ENCODE results near the gene ROMO1. TPM values are rescaled to one million over a fixed set of nuclear protein-coding genes. Genes with fewer than 3 reads are reported as not detected.
"Not testable (repeated sequence)": the region's sequence is repeated elsewhere in the genome, so short reads cannot be mapped to it uniquely, and the experiment has no call there.

Gene ROMO1
- total RNA-seq, 1 donor from 2014 or later: 110 TPM

DNA sequence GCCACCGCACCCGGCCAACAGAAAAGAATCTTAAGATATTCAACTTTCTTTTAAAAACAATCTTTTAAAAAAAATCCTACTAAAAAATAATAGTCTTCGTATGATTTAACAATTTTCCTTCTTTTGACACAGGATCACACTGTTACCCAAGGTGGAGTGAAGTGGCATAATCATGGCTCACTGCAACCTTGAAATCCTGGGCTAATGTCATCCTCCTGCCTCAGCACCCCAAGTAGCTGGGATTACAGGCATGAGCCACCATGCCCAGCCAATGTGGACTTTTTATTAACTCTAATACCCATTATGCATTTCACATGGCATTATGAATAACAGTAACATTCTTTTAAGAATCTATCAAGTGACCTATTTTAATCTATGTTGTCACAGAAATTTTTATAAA lies 22.0 kb downstream of the ROMO1 start:
- no peaks in the 10 kb centered on the region for H3K9me3 Mint-ChIP-seq (ENCODE audit: unreplicated experiment)
- no peak for DNase-seq (ENCODE audit: extremely low spot score, unreplicated experiment)
- H3K4me1 Mint-ChIP-seq (ENCODE audit: unreplicated experiment): peaks cover 2% of the 10 kb centered on the region
- no peak overlapping the region for H3K27ac Mint-ChIP-seq (ENCODE audit: unreplicated experiment)
- H3K27me3 Mint-ChIP-seq (ENCODE audit: unreplicated experiment): no peaks in the 10 kb centered on the region
- peaks cover 51% of the 10 kb centered on the region for H3K36me3 Mint-ChIP-seq (ENCODE audit: unreplicated experiment)
- TF ChIP-seq, protein P1, sequence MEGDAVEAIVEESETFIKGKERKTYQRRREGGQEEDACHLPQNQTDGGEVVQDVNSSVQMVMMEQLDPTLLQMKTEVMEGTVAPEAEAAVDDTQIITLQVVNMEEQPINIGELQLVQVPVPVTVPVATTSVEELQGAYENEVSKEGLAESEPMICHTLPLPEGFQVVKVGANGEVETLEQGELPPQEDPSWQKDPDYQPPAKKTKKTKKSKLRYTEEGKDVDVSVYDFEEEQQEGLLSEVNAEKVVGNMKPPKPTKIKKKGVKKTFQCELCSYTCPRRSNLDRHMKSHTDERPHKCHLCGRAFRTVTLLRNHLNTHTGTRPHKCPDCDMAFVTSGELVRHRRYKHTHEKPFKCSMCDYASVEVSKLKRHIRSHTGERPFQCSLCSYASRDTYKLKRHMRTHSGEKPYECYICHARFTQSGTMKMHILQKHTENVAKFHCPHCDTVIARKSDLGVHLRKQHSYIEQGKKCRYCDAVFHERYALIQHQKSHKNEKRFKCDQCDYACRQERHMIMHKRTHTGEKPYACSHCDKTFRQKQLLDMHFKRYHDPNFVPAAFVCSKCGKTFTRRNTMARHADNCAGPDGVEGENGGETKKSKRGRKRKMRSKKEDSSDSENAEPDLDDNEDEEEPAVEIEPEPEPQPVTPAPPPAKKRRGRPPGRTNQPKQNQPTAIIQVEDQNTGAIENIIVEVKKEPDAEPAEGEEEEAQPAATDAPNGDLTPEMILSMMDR (IDR thresholded peaks at IDR 0.05): no peak
- no peak overlapping the region for H3K4me3 Mint-ChIP-seq (ENCODE audit: unreplicated experiment)

- Mint-ChIP-seq H3K4me3 (ENCODE audit: unreplicated experiment) (no peak overlapping the region), H3K4me1 (ENCODE audit: unreplicated experiment) (peaks cover 2% of the 10 kb centered on the region), H3K27ac (ENCODE audit: unreplicated experiment) (no peak overlapping the region), H3K27me3 (ENCODE audit: unreplicated experiment) (no peaks in the 10 kb centered on the region), H3K9me3 (ENCODE audit: unreplicated experiment) (no peaks in the 10 kb centered on the region), H3K36me3 (ENCODE audit: unreplicated experiment) (peaks cover 53% of the 10 kb centered on the region)
- TF ChIP-seq, protein P1 (IDR thresholded peaks at IDR 0.05): no peak
- DNase-seq (ENCODE audit: extremely low spot score, unreplicated experiment): no peak
Measured at GRCh38 chr20:35721621-35722020, 22.4 kb downstream of the ROMO1 start.

GRCh38 chr20:35723275-35723639 lies 24.1 kb downstream of the ROMO1 start:
- H3K36me3 Mint-ChIP-seq (ENCODE audit: unreplicated experiment): peaks cover 45% of the 10 kb centered on the region
- H3K4me3 Mint-ChIP-seq (ENCODE audit: unreplicated experiment); H3K27ac Mint-ChIP-seq (ENCODE audit: unreplicated experiment); DNase-seq (ENCODE audit: extremely low spot score, unreplicated experiment); H3K4me1 Mint-ChIP-seq (ENCODE audit: unreplicated experiment); H3K27me3 Mint-ChIP-seq (ENCODE audit: unreplicated experiment); H3K9me3 Mint-ChIP-seq (ENCODE audit: unreplicated experiment): not testable (repeated sequence)

DNA sequence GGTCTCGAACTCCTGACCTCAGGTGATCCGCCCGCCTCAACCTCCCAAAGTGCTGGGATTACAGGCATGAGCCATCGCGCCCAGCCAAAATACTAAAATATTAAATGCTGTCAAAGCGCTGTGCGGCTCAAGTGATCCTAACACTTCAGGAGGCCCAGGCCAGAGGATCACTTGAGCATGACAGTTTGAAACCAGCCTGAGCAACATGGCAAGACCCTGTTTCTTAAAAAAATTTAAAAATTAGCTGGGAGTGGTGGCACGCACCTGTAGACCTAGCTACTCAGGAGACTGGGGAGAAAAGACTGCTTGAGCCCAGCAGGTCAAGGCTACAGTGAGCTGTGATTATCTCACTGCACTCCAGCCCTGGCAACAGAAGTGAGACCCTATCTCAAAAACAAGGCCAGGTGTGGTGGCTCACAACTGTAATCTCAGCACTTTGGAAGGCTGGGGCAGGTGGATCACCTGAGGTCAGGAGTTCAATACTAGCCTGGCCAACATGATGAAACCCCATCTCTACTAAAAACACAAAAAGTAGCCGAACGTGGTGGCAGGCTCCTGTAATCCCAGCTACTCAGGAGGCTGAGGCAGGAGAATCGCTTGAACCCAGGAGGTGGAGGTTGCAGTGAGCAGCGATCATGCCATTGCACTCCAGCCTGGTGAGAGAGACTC lies 24.6 kb downstream of the ROMO1 start:
- H3K4me3 Mint-ChIP-seq (ENCODE audit: unreplicated experiment); DNase-seq (ENCODE audit: extremely low spot score, unreplicated experiment); H3K4me1 Mint-ChIP-seq (ENCODE audit: unreplicated experiment); H3K27me3 Mint-ChIP-seq (ENCODE audit: unreplicated experiment); H3K27ac Mint-ChIP-seq (ENCODE audit: unreplicated experiment); H3K9me3 Mint-ChIP-seq (ENCODE audit: unreplicated experiment): not testable (repeated sequence)
- H3K36me3 Mint-ChIP-seq (ENCODE audit: unreplicated experiment): peaks cover 45% of the 10 kb centered on the region

- Mint-ChIP-seq H3K9me3 (ENCODE audit: unreplicated experiment) (no peaks in the 10 kb centered on the region), H3K27ac (ENCODE audit: unreplicated experiment) (no peak overlapping the region), H3K4me3 (ENCODE audit: unreplicated experiment) (no peak overlapping the region), H3K36me3 (ENCODE audit: unreplicated experiment) (peaks cover 45% of the 10 kb centered on the region), H3K4me1 (ENCODE audit: unreplicated experiment) (no peaks in the 10 kb centered on the region), H3K27me3 (ENCODE audit: unreplicated experiment) (no peaks in the 10 kb centered on the region)
- TF ChIP-seq, protein P1 (IDR thresholded peaks at IDR 0.05): no peak
- DNase-seq (ENCODE audit: extremely low spot score, unreplicated experiment): no peak
Measured at GRCh38 chr20:35724321-35725230, 25.4 kb downstream of the ROMO1 start.

Data from osteocyte (in vitro differentiated cells).